Right lobe of liver (tissue), 4 donors: ENCODE data around the gene ERCC6.

Source experiments
- POLR2A ChIP-seq: fragments of 450-650 bp; IDR thresholded peaks from one replicate; pipeline ENCODE4 v1.6.1; 2017; ENCODE audit warnings: antibody characterized with exemption, mild to moderate bottlenecking
- TF ChIP-seq, protein P1 (sequence below), 4 donors: fragments of 200-600 bp in 3 of 4; fragments of 450-650 bp in 1 of 4; IDR thresholded peaks; one replicate each; pipeline versions ENCODE4 v1.5.1 to v1.8.0; 2016 to 2022; ENCODE audit warnings: antibody characterized with exemption in 4 of 4, mild to moderate bottlenecking in 2 of 4
- donor health status: DM: no; HTN: no; CAD: no.
- donor health status: DM: no; HTN: no; CAD: no.
- donor health status: DM: no; HTN: yes; CAD: no.

DNA sequence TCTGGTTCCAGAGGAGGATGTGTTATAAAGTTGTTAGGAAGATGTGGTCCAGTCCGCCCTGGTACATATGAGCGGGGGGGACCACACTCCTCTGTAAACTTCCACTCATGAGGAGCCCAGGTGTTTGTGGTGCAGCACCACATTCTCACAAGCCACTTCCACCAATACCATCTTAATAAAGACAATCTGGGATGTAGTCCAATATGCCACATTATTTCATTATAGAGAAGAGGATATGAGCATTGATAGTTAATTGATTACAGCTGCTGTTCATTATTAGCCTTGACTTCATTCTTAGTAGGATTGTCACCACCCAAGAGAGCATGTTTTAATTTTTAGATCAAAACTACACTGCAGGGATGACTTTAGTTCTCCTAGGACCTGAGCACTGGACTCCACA is 40.5 kb downstream of the ERCC6 start:
- TF ChIP-seq, protein P1, sequence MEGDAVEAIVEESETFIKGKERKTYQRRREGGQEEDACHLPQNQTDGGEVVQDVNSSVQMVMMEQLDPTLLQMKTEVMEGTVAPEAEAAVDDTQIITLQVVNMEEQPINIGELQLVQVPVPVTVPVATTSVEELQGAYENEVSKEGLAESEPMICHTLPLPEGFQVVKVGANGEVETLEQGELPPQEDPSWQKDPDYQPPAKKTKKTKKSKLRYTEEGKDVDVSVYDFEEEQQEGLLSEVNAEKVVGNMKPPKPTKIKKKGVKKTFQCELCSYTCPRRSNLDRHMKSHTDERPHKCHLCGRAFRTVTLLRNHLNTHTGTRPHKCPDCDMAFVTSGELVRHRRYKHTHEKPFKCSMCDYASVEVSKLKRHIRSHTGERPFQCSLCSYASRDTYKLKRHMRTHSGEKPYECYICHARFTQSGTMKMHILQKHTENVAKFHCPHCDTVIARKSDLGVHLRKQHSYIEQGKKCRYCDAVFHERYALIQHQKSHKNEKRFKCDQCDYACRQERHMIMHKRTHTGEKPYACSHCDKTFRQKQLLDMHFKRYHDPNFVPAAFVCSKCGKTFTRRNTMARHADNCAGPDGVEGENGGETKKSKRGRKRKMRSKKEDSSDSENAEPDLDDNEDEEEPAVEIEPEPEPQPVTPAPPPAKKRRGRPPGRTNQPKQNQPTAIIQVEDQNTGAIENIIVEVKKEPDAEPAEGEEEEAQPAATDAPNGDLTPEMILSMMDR (IDR thresholded peaks at IDR 0.05): no peak
- no peak for TF ChIP-seq POLR2A
